H1 (cell line): Measurements from ENCODE around the gene DPP4. TPM values are rescaled to one million over a fixed set of nuclear protein-coding genes. Genes with fewer than 3 reads are reported as not detected.

ENCODE experiments used
- BACH1 ChIP-seq: IDR thresholded peaks from 2 replicates; pipeline ENCODE4 v1.6.1; 2012; ENCODE audit warnings: low read length, improper control_type of control experiment
- CHD7 ChIP-seq: fragments of 300-600 bp; sonication (generic); IDR thresholded peaks from 2 replicates; pipeline ENCODE4 v1.7.1; 2012; ENCODE audit warnings: low read length, moderate library complexity, mild to moderate bottlenecking, inconsistent platforms; ENCODE audit not compliant: insufficient replicate concordance
- CREB1 ChIP-seq: IDR thresholded peaks from 2 replicates; pipeline ENCODE4 v1.6.1; 2012; ENCODE audit warnings: inconsistent platforms
- E2F6 ChIP-seq: IDR thresholded peaks from 2 replicates; pipeline ENCODE4 v1.6.1; 2012; ENCODE audit warnings: inconsistent platforms
- EZH2 ChIP-seq: fragments of 200-600 bp; sonication (generic); IDR thresholded peaks from 2 replicates; pipeline ENCODE4 v1.7.1; 2012; ENCODE audit warnings: low read depth, mild to moderate bottlenecking, moderate library complexity, low read length, inconsistent platforms; ENCODE audit not compliant: severe bottlenecking
- JUND ChIP-seq: IDR thresholded peaks from 2 replicates; pipeline ENCODE4 v1.6.1; 2011; ENCODE audit warnings: mild to moderate bottlenecking, improper control_type of control experiment, low read length
- MAFK ChIP-seq: IDR thresholded peaks from 2 replicates; pipeline ENCODE4 v1.6.1; 2012; ENCODE audit warnings: low read depth, mild to moderate bottlenecking, improper control_type of control experiment, low read length
- PHF8 ChIP-seq: fragments of 200-600 bp; sonication (generic); conservative IDR thresholded peaks from 2 replicates; pipeline ENCODE4 v1.7.1; 2012; ENCODE audit warnings: low read depth, mild to moderate bottlenecking, inconsistent platforms, low read length, moderate library complexity
- POU5F1 ChIP-seq: IDR thresholded peaks from 2 replicates; pipeline ENCODE4 v1.6.1; 2011; ENCODE audit warnings: low read depth, mild to moderate bottlenecking, low read length, moderate library complexity
- SAP30 ChIP-seq: fragments of 300-600 bp; sonication (generic); IDR thresholded peaks from 2 replicates; pipeline ENCODE4 v1.7.1; 2012; ENCODE audit warnings: low read length, moderate library complexity, mild to moderate bottlenecking, inconsistent platforms; ENCODE audit not compliant: insufficient read depth, insufficient replicate concordance
- ZNF274 ChIP-seq: IDR thresholded peaks from 2 replicates; pipeline ENCODE4 v1.7.0; 2012; ENCODE audit warnings: low read length, borderline replicate concordance; ENCODE audit errors: extremely low read depth
- polyA plus RNA-seq, 7 experiments: library from polyadenylated mRNA; depleted of rRNA in 3 of 7; stranded (reverse) in 5 of 7; unstranded in 2 of 7; fragments of >200 nt in 5 of 7; fragments of 200-250 nt in 2 of 7; gene quantifications; 1 replicate in 5 of 7; 2 replicates in 1 of 7; 4 replicates in 1 of 7; pipeline versions ENCODE4 v1.2.1 to v1.2.3, GENCODE V29; 2011 to 2013; ENCODE audit warnings: missing spikeins in 2 of 7, mixed read lengths in 2 of 7
- total RNA-seq: library from RNA; stranded (reverse); fragmentation: NEBNext Ultra II Directional; extraction: Animal tissue kit (Norgen Biotek cat#: 25700); gene quantifications from 2 replicates; pipeline ENCODE4 v1.2.1, GENCODE V29; 2021

Gene DPP4
- total and polyA plus RNA-seq, 2 of the 8 experiments (the other 6 are each of a cell fraction or from before 2014, with no cell fraction given), result 1.3 to 3.1 TPM

- TF ChIP-seq CHD7 (no peak), JUND (no peak), EZH2 (no peak), CREB1 (no peak), POU5F1 (no peak), PHF8 (no peak), E2F6 (no peak), ZNF274 (no peak), BACH1 (no peak), MAFK (no peak), SAP30 (no peak)
These were observed 126.6 kb downstream of the DPP4 start (continued) for GRCh38 chr2:161947406-161947805.
